Erythroblast (primary cell): Measurements from ENCODE around the gene SDHB.

Source experiments
- DNase-seq, 2 experiments: peaks; one replicate each; lab custom pipeline; 2025; lab: John Stamatoyannopoulos, UW
- GATA1 ChIP-seq: IDR thresholded peaks from 2 replicates; pipeline ENCODE4 v1.6.1; 2011; ENCODE audit warnings: low read depth, mild to moderate bottlenecking, control low read depth, low read length, moderate library complexity
- POLR2A ChIP-seq: IDR thresholded peaks from 2 replicates; pipeline ENCODE4 v1.6.1; 2011; ENCODE audit warnings: mild to moderate bottlenecking, low read length

Gene SDHB

GRCh38 chr1:17053685-17054410 lies at the start of gene SDHB:
SDHB (minus strand) TSS chr1:17054032; CDS start chr1:17054019, 13 bp downstream.
- peak; percentile 98 to 99 for DNase-seq
- TF ChIP-seq POLR2A, result peak; percentile 79
- no peak for TF ChIP-seq GATA1

DNA sequence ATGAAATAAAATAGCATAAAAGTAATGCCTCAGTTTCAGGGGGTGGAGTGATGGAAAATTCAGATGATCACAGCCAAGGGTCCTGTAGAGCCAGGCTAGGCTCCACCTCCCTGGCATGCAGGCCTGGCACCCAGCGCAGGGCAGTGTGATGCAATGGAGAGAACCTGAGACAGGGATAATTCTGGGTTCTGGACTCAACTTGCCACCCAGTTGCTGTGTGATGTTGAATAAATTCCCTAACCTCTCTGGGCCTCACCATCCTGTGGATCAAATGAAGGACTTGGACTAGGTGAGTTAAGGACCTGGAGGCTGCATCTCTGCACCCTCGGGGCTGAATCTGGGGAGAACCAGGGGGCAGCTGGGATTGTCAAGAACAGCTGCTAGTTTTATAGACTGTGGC lies 48.4 kb upstream of the SDHB start:
- DNase-seq, result no peak
- TF ChIP-seq POLR2A, result no peak
- TF ChIP-seq GATA1, result no peak

DNA sequence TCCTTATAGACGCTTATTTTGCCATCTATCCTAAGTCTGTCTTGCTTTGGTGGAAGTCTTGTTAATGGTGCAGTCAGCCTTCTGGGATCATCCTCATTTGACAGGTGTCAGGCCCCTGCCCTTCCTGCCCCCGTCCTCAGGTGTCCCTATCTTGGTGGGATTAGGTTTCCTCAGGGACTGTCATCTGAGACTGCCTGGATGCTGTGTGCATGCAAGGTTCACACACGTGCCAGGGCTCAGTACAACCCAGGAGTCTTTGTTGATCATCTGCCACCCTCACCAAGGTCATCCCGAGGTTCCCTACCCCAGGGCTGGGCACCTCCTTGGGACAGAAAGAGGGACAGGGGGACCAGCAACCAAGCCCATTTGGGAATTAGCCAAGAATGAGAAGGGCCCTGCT lies 47.4 kb upstream of the SDHB start:
- DNase-seq, result no peak
- TF ChIP-seq GATA1 (no peak), POLR2A (no peak)

DNA sequence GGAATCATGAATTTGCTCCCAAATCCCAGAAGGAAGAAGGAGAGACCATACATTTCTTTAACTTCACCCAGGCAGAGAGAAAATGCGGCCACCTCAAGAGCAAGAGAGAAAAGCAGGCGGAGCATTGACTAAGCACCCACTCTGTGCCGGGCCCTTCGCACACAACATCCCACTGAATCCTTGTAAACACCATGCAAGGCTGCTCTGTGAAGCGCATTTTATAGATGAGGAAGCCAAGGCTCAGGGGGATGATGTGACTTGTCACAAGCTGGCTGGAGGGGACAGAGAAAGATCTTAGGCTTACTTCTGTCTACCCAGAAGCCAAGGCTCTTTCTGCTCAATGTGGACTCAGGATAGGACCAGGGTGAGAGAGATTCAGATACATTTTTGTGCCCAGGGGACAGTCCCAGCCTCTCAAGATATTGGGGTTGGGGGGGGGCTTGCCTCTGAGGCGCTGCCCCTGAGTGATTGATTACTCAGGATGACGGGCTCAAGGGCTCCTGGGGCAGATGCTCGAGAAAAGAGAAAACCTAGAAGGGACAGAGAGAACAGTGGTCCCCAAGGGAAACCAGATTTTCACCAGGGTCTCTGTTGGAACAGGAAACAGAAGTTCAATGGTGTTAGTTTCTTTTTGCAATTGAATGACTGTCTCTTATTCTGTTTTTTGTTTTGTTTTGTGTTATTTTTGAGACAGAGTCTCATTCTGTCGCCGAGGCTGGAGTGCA lies 45.9 kb upstream of the SDHB start:
- TF ChIP-seq POLR2A, result no peak
- TF ChIP-seq GATA1, result no peak
- no peak for DNase-seq

DNA sequence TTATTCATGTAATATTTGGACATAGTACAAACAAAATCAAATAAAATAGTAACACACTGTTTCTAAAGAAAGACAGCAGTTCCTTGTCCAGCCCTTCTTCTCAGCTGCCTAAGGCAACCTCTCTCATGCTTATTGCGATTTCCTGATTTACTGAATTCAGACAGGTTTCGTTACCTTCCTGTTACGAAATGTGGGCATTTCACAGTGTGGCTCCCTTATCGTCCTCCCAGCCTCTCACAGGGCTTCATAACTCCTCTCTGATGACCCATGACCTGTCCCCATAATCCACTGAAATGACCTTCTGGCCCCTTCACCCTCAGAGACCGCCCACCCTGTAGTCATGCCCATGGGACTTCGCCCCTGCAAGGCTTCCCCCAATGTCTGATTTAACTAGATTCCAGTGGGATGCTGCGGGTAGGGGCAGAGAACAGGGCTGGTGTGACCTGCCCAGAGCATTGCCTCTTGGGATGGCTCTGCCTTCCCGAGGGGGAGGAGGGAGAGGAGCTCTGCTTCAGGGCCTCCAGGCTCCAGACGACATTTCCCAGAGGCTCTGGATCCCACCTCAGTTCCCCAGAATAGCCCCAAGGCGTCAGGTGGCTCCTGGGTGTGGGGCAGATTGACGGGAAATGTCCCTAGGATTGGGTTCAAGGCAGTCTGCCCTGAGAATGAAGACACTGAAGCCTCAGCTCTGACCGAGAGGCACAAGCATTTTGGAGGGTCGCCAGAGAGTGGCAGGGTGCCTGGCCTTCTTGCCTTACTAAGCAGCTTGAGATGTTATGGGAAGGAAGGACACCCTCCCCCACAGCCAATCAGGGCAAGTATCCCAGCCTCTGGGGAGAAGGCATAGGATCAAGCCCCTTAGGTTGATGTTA lies 44.9 kb upstream of the SDHB start:
- TF ChIP-seq GATA1 (no peak), POLR2A (no peak)
- DNase-seq, result no peak

GRCh38 chr1:17097787-17098186 lies 44.0 kb upstream of the SDHB start:
- no peak for DNase-seq
- TF ChIP-seq GATA1 (no peak), POLR2A (no peak)

DNA sequence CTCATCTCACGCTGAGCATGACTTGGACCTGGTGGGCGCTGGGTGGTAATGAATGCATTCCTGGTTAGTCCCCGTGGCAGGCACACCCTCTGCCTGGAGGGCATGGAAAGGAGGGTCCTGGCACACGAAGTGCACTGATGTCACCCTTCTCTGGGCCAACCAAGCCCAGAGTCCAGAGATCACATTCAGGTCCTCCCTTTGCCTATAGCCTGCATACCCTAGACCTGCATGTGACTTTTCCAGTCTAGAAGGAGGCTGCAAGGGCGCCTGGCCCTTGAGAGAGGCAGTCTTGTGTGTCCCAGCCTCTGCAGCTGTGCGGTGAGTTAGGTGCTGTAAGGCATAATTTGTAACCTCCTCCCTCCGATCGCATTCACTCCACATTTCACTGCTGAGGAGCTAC lies 43.3 kb upstream of the SDHB start:
- no peak for DNase-seq
- TF ChIP-seq GATA1, result no peak
- no peak for TF ChIP-seq POLR2A

DNA sequence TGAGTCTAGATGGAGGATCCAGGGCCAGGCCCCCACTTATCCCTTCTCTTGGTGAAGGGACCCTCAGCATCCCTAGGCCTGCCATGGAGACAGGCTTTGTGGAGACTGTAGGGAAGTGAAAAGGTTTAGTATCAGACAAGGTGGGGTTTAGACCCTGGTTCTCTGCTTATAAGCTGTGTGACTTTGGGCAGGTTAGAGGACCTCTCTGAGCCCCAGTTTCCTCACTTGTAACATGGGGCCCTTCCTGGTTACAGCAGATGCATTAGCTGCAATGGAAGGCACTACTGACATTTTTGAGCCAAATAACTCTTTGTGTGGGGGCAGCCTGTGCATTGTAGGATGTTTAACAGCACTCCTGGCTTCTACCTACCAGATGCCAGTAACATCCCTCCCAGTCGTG lies 42.8 kb upstream of the SDHB start:
- no peak for TF ChIP-seq GATA1
- TF ChIP-seq POLR2A, result no peak
- no peak for DNase-seq

- TF ChIP-seq GATA1, result no peak
- no peak for TF ChIP-seq POLR2A
- no peak for DNase-seq
Observed at GRCh38 chr1:17095141-17095540, 41.3 kb upstream of the SDHB start.

DNA sequence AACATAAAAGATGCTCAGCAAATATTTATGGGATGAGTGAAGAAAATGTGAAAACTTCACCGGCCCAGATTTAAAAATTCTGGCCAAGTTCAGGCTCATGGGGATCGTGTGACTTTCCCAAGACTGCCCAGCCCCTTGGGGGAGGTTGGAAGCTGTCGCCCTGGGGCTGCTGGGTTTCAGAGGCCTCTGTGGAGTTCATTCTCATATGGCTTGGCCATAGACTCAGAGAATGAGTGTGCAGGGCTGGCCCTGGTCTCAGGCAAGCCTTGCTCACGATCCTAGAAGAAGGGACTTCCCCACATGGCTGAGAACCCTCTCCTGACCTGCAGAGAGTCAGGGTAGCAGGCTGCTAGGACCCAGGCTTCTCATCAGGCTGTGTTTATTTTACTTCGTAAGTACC lies 40.8 kb upstream of the SDHB start:
- TF ChIP-seq POLR2A (no peak), GATA1 (no peak)
- no peak for DNase-seq

DNA sequence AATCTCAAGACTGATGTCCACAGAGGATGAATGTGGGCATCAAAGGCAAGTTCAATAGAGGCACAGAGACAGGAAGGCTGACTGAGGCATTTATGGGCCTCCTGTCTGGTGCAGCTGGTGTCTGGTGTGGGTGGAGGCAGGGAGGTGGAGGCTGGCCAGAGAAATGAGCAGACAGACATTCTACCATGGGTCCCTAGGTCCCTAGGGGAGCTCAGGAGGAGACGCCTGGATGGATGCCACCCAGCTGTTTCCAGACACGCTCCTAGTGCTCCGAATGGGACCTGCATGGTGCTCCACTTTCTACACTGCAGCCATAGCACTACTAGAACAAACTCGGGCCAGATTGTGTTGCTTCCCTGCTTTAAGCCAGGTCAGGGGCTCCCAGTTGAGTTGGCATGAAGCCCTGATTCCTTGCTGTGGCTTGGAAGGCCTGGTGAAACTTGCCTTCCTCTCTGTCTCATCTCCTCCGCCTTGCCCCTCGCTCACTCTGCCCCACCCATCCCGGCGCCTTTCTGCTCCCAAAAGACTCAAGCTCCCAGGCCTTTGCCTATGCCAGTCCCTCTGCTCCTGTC lies 40.1 kb upstream of the SDHB start:
- no peak for DNase-seq
- TF ChIP-seq POLR2A (no peak), GATA1 (no peak)

DNA sequence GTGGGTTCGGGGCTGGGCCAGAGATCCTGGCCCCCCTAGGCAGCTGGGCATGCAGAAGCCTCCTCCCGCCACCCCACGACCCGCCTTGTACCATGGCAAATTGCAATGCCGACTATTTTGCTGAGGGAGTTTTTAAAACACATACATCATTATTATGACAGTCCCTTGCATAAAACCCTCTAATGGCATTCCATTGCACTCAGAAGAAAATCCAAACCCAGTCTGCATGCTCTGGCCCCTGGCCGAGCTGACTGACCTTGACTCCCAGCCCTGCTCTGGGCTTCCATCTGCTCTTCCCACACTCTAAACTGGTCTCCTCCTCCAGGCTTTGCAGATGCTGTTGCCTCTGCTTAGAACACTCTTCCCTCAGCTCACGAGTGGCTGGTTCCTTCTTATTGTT lies 37.4 kb upstream of the SDHB start:
- DNase-seq, result no peak
- no peak for TF ChIP-seq POLR2A
- TF ChIP-seq GATA1, result no peak

- TF ChIP-seq POLR2A (no peak), GATA1 (no peak)
- DNase-seq, result no peak
Observed at GRCh38 chr1:17089506-17089905, 35.7 kb upstream of the SDHB start.

DNA sequence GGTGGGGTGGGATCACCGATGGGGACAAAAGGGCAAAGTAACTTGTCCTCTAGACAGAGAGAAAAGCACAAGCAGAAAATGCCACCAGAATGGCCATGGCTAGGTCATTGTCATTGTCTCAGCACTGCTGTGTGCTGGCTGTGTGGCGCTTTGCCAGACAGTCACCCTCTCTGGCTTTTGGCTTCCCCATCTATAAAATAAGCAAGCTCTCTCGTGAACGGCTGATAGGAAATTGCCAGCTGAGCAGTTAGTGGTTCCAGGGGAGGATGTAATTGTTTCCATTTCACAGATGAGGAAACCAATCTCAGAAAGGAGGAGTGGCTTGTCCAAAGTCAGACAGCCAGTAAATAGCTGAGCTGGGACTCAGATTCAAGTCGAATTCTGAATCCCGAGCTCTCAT lies 32.9 kb upstream of the SDHB start:
- TF ChIP-seq GATA1, result no peak
- TF ChIP-seq POLR2A, result no peak
- DNase-seq, result no peak
